ENCODE data around the gene TWIST1. TPM values are rescaled to one million over a fixed set of nuclear protein-coding genes. Genes with fewer than 3 reads are reported as not detected.

TWIST1 gene
- total RNA-seq: under 1 TPM in 1 of 2 donors, not detected in 1; under 0.01 TPM

GRCh38 chr7:19117091-19117869 lies at the start of gene TWIST1:
TSS of gene TWIST1 (minus strand) at chr7:19117636. CDS start at chr7:19117321, 315 bp downstream.

GRCh38 chr7:19144661-19145433 lies 27.4 kb upstream of the TWIST1 start, which contains the start of gene FERD3L:
TSS of gene FERD3L (minus strand) at chr7:19145421. CDS start at chr7:19145362, 59 bp downstream.

Other genes starting within 250 kb of the TWIST1 start
- gene FERD3L, start 27.8 kb upstream of the TWIST1 start, total RNA-seq: not detected